Activated CD8-positive, alpha-beta memory T cell treated with anti-CD3 and anti-CD28 coated beads for 36 hours (primary cell): ENCODE data around the gene RAB30. TPM values are rescaled to one million over a fixed set of nuclear protein-coding genes. Genes with fewer than 3 reads are reported as not detected.

Experiments
- CTCF ChIA-PET: fragments of 350-600 bp; sonication (Branson Sonifier 250); formaldehyde crosslinking; loops from one replicate; lab custom pipeline; 2021; ENCODE audit warnings: antibody characterized with exemption; lab: Charles Lee
- POLR2A ChIA-PET: fragments of 350-600 bp; sonication (Branson Sonifier 250); formaldehyde crosslinking; loops from one replicate; lab custom pipeline; 2021; ENCODE audit warnings: antibody characterized with exemption; lab: Charles Lee
- total RNA-seq, 2 experiments: library from RNA; stranded (reverse); gene quantifications; one replicate each; pipeline ENCODE4 v1.2.3, GENCODE V29; 2021

The RAB30 gene
- total RNA-seq, 2 experiments from 2014 or later = 12.9 to 14.3 TPM

DNA sequence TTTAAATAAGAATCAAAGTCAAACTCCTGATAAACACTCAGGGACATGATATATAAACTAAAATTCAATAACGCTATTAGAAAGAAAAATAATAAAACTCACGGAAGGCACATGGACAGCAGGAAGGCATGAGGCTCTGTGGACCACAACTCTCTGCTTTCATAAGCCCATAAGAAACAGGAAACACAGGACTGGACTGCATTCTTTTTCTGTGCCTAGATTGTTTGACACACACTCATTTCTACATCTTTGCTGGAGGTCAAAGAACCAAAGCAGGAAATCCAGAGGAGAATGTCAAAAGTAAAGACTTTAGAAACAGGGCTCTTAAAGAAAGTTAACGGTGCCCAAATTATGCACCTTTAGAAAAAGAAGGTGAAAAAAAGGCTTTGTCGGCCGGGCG, 71.3 kb downstream of the RAB30 start:
- ChIA-PET CTCF (no interaction called here), POLR2A (no interaction called here)

DNA sequence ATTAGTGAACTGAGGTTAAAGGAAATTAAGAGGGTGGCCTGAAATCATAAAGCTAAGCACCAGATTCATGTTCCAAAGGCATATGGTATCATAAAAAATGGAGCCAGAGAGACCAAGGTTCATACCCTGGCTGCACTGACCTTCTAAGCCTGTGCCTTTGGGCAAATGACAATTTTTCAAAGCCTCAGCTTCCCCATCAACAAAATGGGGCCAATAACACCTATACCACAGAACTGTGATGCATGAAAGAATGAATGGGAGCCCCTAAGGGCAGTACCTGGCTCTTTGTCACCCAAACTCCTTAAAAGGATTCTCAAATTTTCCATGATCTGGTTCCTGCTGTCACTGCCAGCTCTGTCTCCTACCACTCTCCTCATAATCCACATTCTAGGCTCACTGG, 72.5 kb downstream of the RAB30 start:
- POLR2A ChIA-PET = interaction anchor here (0.6 kb wide), 1 partner anchor 24 kb away, joined by 6 read pairs; no protein-coding TSS in a partner anchor
- CTCF ChIA-PET = interaction anchor here (0.7 kb wide), 1 partner anchor 64 kb away, joined by 3 read pairs; no protein-coding TSS in a partner anchor

- ChIA-PET CTCF (interaction anchor here (0.6 to 0.7 kb wide), 2 partner anchors 19 to 64 kb away, joined by 3 read pairs; no protein-coding TSS in a partner anchor), POLR2A (interaction anchor here (0.6 kb wide), 1 partner anchor 24 kb away, joined by 6 read pairs; no protein-coding TSS in a partner anchor)
Measured at GRCh38 chr11:82998697-82999096, 73.0 kb downstream of the RAB30 start.

DNA sequence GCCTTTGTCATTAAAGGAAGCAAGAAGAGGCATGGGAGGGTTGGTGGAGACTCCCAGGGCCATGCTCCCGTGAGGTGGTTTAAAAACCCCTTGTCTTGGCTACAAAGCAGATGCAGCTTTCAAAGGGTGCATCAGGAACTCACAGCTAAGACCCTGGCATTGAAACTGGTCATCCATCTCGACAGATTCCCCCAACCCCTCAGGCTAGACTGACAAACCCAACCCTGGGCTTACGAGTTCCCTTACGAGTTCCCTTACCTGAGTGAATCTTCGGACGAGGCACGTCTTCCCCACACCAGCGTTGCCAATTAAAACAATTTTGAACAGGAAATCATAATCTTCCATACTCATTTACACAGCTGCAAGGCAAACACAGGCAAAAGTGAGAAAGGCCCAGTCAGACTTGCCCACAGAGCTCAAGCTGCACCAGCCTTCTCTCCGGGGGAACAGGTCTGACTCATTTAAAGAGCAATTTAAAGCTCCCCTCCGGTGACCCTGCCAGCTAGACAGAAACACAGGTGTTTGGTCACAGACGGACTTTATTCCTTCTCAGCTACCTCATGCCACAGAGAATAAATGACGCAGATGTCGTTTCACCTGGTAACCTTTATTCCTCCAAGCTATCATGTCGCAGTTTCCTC, 74.6 kb downstream of the RAB30 start:
- ChIA-PET POLR2A (interaction anchor here (1.2 kb wide), 1 partner anchor 17 kb away, joined by 5 read pairs; no protein-coding TSS in a partner anchor), CTCF (no interaction called here)

DNA sequence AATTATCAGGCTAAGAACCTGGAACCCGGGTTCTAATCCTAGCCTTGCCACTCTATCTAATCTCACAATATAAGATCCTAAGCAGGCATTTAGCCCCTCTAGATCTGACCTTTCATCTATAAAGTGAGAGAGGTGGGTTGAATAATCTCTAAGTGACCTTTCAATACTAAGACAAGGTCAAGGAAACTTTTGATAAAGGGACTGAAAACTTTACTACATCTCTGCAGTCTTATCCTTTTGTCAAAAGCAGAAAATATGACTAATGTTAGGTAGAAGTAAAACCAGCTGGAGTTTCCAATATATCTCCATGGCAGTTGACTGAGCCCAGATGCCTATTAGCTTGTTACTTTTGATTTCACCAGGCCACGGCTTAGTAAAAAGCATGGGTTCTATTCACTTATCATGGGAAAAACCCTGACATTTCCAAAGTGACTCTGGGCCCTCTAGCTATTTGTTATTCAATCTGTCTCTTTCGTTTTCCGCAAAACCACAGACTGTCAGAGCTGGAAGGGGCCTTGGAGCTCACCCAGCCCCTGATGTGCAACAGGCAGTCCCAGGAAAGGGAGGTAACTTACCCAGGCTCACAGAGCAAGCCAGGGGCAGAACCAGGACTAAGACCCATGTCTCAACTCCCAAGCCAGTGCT, 75.8 kb downstream of the RAB30 start:
- POLR2A ChIA-PET = interaction anchor here (1.2 kb wide), 1 partner anchor 9 kb away, joined by 4 read pairs; no protein-coding TSS in a partner anchor
- CTCF ChIA-PET = interaction anchor here (0.8 kb wide), 1 partner anchor 161 kb away, joined by 3 read pairs; the partner anchor contains the start of gene PCF11

- CTCF ChIA-PET = interaction anchor here (0.8 kb wide), 1 partner anchor 162 kb away, joined by 3 read pairs; the partner anchor contains the start of gene PCF11
- POLR2A ChIA-PET = interaction anchor here (1.2 kb wide), 1 partner anchor 9 kb away, joined by 4 read pairs; no protein-coding TSS in a partner anchor
Measured at GRCh38 chr11:82995235-82995634, 76.5 kb downstream of the RAB30 start.

GRCh38 chr11:82994604-82995230, 77.0 kb downstream of the RAB30 start:
- ChIA-PET POLR2A (no interaction called here), CTCF (no interaction called here)

GRCh38 chr11:82992223-82992622, 79.5 kb downstream of the RAB30 start:
- ChIA-PET POLR2A (no interaction called here), CTCF (no interaction called here)

DNA sequence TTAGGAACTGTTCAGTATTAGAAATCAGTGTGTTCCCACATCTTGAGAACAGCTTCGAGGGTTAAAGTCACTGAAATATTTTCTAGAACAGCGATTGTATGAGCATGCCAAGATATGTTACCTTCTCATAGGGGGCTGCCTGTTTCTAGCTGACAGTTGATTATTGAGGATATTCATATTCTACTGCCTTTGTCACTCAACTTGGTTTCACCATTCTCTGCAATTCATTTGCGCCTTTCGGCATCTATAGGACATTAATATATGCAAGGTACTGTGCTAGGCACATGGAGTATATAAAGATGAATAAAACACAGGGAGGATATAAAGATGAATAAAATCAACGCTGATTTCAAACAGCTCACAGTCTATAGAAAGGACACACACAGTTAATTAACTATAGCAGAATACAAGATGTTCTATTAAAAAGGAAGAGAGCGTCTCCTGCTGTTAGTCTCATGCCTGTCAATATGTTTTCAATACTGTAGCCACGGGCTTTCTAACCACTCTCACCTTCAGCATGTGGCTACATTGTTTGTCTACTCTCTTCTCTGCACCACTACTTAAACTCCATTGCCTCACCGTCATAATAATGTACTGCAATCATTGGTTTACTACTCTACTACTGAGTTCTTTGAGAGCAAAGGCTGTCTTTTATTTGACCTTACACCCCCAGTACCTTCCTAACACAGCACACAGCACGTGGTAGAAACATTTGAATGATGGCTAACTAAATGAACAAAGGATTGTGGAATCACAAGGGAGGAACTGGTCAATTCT, 81.9 kb downstream of the RAB30 start:
- ChIA-PET CTCF (no interaction called here), POLR2A (interaction anchor here (0.7 kb wide), 1 partner anchor 75 kb away, joined by 3 read pairs; no protein-coding TSS in a partner anchor)

DNA sequence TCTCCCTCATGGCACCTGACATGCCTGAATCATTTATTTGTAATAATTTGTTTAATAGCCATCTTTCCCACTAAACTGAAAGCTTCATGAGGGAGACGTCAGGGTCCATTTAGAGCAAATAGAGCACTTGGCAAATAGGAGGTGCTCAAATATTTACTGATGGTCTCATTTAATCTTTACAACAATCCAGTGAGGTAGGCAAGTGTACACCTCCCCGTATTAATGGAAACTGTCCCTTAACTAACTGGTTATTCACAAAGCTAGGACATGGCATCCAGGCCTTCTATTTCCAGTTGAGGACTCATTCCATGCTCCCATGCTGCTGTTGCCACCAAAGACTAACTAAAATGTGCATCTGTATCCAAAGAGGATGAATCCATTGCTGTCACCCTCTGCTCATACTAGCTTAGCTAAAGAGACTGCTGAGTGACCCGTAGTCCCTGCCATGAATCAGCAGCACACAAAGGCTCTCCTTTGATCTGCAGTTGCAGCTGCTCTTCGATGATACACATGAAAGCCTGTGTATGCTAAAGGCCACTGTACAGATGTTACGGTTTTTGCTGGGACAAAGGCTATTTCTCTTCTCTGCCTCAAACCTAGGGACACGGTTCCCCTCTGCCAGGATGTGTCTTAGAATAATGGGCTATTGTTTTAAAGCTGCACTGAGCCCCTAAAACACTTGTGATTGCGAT, 82.6 kb downstream of the RAB30 start:
- POLR2A ChIA-PET = no interaction called here
- CTCF ChIA-PET = no interaction called here

DNA sequence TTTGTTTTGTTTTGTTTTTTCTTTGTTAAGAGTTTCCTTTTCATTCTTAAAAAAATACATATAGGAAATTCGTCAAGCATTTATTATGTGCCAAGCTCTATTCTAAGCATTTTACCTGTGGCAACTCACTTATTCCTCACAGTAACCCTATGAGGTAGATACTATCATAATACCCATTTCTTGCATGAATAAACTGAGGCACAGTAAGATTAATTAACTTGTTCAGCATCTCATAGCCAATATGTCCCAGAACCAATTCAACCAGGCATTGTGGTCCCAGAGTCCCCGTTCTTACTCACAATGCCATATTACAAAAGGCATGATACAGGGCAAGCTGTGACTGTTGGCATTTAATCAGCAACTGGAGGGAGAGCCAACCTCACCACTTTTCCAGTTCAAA, 83.7 kb downstream of the RAB30 start:
- ChIA-PET CTCF (no interaction called here), POLR2A (no interaction called here)

GRCh38 chr11:82986446-82986845, 85.3 kb downstream of the RAB30 start:
- CTCF ChIA-PET = interaction anchor here (0.6 kb wide), 1 partner anchor 60 kb away, joined by 3 read pairs; no protein-coding TSS in a partner anchor
- POLR2A ChIA-PET = no interaction called here

GRCh38 chr11:82981852-82982251, 89.8 kb downstream of the RAB30 start:
- POLR2A ChIA-PET = no interaction called here

DNA sequence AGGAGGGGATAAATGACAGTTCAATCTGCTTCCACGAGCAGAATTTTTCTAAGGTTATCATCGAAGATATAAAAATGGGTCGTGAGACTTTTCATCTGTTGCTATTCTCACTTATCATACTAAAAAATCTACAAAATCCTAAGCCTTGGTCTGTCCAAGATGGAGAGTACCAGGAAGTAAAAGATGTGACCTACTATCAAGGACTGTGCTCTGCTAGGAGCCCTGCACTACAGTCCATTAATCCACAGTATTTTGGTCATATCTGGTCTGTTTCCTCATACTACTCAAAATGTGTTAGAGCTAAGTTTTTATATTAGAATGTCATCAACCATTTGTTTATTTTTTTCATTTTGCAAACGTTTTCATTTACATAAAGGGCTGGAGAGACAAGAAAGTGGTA, 90.8 kb downstream of the RAB30 start:
- POLR2A ChIA-PET = interaction anchor here (0.5 to 1.1 kb wide), 5 partner anchors 16 to 82 kb away, joined by 3 to 5 read pairs (median 4); partner anchors contain the start of gene PRCP
- CTCF ChIA-PET = interaction anchor here (0.8 to 1.2 kb wide), 2 partner anchors 10 to 22 kb away, joined by 3 read pairs; no protein-coding TSS in a partner anchor

More at GRCh38 chr11:82981852-82982251, 89.8 kb downstream of the RAB30 start:
- CTCF ChIA-PET = interaction anchor here (1.2 kb wide), 1 partner anchor 23 kb away, joined by 3 read pairs; no protein-coding TSS in a partner anchor

DNA sequence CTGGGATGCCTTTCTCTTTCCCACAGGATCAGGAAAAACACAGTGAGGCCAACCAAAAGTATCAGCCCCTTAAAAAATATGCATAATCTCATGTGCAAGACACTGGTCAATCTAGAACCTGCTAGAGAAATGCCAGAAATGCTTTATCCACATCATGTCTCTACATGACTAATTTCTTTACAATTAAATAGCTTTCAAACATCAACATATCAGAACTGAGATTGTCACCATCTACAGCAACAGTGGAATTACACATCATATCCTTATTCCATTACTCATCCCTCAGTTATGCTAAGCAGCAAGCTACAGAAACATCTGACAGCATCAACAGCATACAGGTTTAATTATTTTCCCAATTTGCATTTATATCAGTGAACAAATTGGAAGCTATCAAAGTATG, 91.4 kb downstream of the RAB30 start:
- ChIA-PET CTCF (interaction anchor here (0.8 kb wide), 1 partner anchor 9 kb away, joined by 3 read pairs; no protein-coding TSS in a partner anchor), POLR2A (interaction anchor here (0.5 to 1.1 kb wide), 7 partner anchors 9 to 83 kb away, joined by 3 to 5 read pairs (median 3); partner anchors contain the start of gene PRCP)

DNA sequence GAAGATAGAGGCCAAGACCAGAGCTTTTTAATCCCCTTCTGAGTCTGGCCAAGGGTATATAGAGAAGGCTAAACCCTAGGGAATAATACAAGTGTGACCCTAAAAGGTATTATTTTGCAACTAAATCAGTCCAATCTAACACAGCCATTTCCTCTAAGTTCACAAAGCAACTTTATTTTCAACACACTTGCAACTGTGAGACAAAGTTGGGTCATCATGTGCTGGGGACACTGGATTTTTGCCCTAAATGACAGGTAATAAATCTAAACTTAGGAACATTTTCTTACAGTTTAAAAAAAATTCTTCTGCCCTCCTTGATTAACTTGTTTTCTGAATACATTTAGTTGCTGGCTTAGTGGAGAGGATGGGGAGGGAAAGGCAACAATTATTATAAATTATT, 91.9 kb downstream of the RAB30 start:
- CTCF ChIA-PET = interaction anchor here (0.6 to 0.8 kb wide), 2 partner anchors 9 to 19 kb away, joined by 3 read pairs; no protein-coding TSS in a partner anchor
- POLR2A ChIA-PET = interaction anchor here (0.6 to 1.1 kb wide), 3 partner anchors 8 to 84 kb away, joined by 3 read pairs; no protein-coding TSS in a partner anchor

GRCh38 chr11:82978422-82979099, 93.1 kb downstream of the RAB30 start:
- CTCF ChIA-PET = no interaction called here
- POLR2A ChIA-PET = interaction anchor here (1.0 kb wide), 1 partner anchor 29 kb away, joined by 3 read pairs; no protein-coding TSS in a partner anchor
